ENCODE measurements around the gene CARS2.
"Not testable (repeated sequence)": the region's sequence is repeated elsewhere in the genome, so short reads cannot be mapped to it uniquely, and the experiment has no call there.

CARS2 gene

GRCh38 chr13:110706570-110707372, 855 bp upstream of the CARS2 start:
- no peak for DNase-seq (ENCODE audit: low spot score)

- DNase-seq (ENCODE audit: low spot score) = no peak
Observed at GRCh38 chr13:110705356-110705825, 525 bp downstream of the CARS2 start.

- no peak for DNase-seq (ENCODE audit: low spot score)
Observed at GRCh38 chr13:110702591-110703526, 3.1 kb downstream of the CARS2 start.

GRCh38 chr13:110702089-110702488, 3.8 kb downstream of the CARS2 start:
- no peak for DNase-seq (ENCODE audit: low spot score)

- DNase-seq (ENCODE audit: low spot score) = not testable (repeated sequence)
Observed at GRCh38 chr13:110701061-110701460, 4.9 kb downstream of the CARS2 start.

GRCh38 chr13:110700641-110701040, 5.3 kb downstream of the CARS2 start:
- no peak for DNase-seq (ENCODE audit: low spot score)

GRCh38 chr13:110700186-110700585, 5.7 kb downstream of the CARS2 start:
- no peak for DNase-seq (ENCODE audit: low spot score)

- DNase-seq (ENCODE audit: low spot score) = no peak
Observed at GRCh38 chr13:110699148-110700145, 6.5 kb downstream of the CARS2 start.

- no peak for DNase-seq (ENCODE audit: low spot score)
Observed at GRCh38 chr13:110698689-110699088, 7.2 kb downstream of the CARS2 start.

GRCh38 chr13:110697842-110698241, 8.1 kb downstream of the CARS2 start:
- DNase-seq (ENCODE audit: low spot score) = no peak

- DNase-seq (ENCODE audit: low spot score) = no peak
Observed at GRCh38 chr13:110696776-110697175, 9.1 kb downstream of the CARS2 start.

- not testable (repeated sequence) for DNase-seq (ENCODE audit: low spot score)
Observed at GRCh38 chr13:110695774-110696173, 10.1 kb downstream of the CARS2 start.

GRCh38 chr13:110690516-110690915, 15.4 kb downstream of the CARS2 start:
- DNase-seq (ENCODE audit: low spot score) = no peak

GRCh38 chr13:110689711-110690110, 16.2 kb downstream of the CARS2 start:
- DNase-seq (ENCODE audit: low spot score) = no peak

- no peak for DNase-seq (ENCODE audit: low spot score)
Observed at GRCh38 chr13:110689041-110689440, 16.9 kb downstream of the CARS2 start.

- DNase-seq (ENCODE audit: low spot score) = no peak
Observed at GRCh38 chr13:110687736-110688135, 18.2 kb downstream of the CARS2 start.

- DNase-seq (ENCODE audit: low spot score) = no peak
Observed at GRCh38 chr13:110685305-110686020, 20.5 kb downstream of the CARS2 start.

- no peak for DNase-seq (ENCODE audit: low spot score)
Observed at GRCh38 chr13:110684388-110685056, 21.4 kb downstream of the CARS2 start.

- DNase-seq (ENCODE audit: low spot score) = no peak
Observed at GRCh38 chr13:110683921-110684320, 22.0 kb downstream of the CARS2 start.

GRCh38 chr13:110683203-110683883, 22.6 kb downstream of the CARS2 start:
- no peak for DNase-seq (ENCODE audit: low spot score)
